Brain microvascular endothelial cell (primary cell): ENCODE data around the gene LRRC52.

Experiments
- DNase-seq: peaks from one replicate; pipeline ENCODE4 v3.0.0-alpha.2; 2020
- H3K27ac ChIP-seq: fragments of 250-450 bp; sonication (Bioruptor Pico); 2 replicates; pipeline ENCODE4 v1.5.1; 2020; ENCODE audit warnings: mild to moderate bottlenecking, moderate library complexity
- H3K27me3 ChIP-seq: fragments of 250-450 bp; sonication (Bioruptor Pico); replicated peaks from 2 replicates; pipeline ENCODE4 v1.5.1; 2020; ENCODE audit warnings: mild to moderate bottlenecking
- H3K36me3 ChIP-seq: fragments of 250-450 bp; sonication (Bioruptor Pico); replicated peaks from 2 replicates; pipeline ENCODE4 v1.5.1; 2020; ENCODE audit warnings: mild to moderate bottlenecking
- H3K4me3 ChIP-seq: 2 replicates; pipeline ENCODE4 v1.5.1; 2011; ENCODE audit warnings: low read depth, mild to moderate bottlenecking, control low read depth, low read length, moderate library complexity
- in situ Hi-C: cut with HindIII; loops from 2 replicates; pipeline ENCODE4 v1.10.0; 2017; ENCODE audit warnings: low sequenced_read_pairs, low pct_ligation_motif_present
- TF ChIP-seq, protein P1 (sequence below): IDR thresholded peaks from 2 replicates; pipeline ENCODE4 v1.5.1; 2011; ENCODE audit warnings: low read depth, mild to moderate bottlenecking, moderate library complexity, low read length, control low read depth, inconsistent platforms; ENCODE audit errors: missing control alignments

Gene LRRC52

DNA sequence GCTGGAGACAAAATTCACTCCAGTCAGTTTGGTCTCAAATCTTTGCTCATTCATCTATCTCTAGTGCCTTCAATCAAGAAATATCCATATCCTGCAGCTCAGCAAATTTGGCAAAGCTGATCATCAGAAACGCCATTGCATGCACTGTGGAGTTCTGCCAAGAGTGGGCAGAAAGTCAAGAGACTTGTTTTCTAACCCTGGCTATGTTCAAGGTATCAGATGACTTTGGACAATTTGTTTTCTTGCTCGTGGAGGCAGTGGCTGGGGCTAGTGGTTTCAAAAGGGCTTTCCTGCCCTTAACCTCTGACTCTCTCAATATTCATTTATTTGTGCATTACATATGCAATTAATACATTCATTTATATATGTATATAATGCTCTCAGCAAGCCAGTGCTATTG is 12.8 kb upstream of the LRRC52 start:
- TF ChIP-seq, protein P1, sequence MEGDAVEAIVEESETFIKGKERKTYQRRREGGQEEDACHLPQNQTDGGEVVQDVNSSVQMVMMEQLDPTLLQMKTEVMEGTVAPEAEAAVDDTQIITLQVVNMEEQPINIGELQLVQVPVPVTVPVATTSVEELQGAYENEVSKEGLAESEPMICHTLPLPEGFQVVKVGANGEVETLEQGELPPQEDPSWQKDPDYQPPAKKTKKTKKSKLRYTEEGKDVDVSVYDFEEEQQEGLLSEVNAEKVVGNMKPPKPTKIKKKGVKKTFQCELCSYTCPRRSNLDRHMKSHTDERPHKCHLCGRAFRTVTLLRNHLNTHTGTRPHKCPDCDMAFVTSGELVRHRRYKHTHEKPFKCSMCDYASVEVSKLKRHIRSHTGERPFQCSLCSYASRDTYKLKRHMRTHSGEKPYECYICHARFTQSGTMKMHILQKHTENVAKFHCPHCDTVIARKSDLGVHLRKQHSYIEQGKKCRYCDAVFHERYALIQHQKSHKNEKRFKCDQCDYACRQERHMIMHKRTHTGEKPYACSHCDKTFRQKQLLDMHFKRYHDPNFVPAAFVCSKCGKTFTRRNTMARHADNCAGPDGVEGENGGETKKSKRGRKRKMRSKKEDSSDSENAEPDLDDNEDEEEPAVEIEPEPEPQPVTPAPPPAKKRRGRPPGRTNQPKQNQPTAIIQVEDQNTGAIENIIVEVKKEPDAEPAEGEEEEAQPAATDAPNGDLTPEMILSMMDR = no peak
- no peaks in the 10 kb centered on the region for H3K36me3 ChIP-seq
- no peak overlapping the region for H3K27ac ChIP-seq
- DNase-seq = no peak
- in situ Hi-C loops = no loop called here
- H3K27me3 ChIP-seq = no peaks in the 10 kb centered on the region
- H3K4me3 ChIP-seq = no peak overlapping the region

- in situ Hi-C loops = no loop called here
- no peak for DNase-seq
- Histone ChIP-seq H3K4me3 (no peak overlapping the region), H3K27ac (no peak overlapping the region), H3K36me3 (no peaks in the 10 kb centered on the region), H3K27me3 (no peaks in the 10 kb centered on the region)
- TF ChIP-seq, protein P1 = no peak
These were observed 11.7 kb upstream of the LRRC52 start for GRCh38 chr1:165532053-165532452.

- TF ChIP-seq, protein P1 = no peak
- H3K27ac ChIP-seq = no peak overlapping the region
- no peaks in the 10 kb centered on the region for H3K27me3 ChIP-seq
- H3K36me3 ChIP-seq = no peaks in the 10 kb centered on the region
- no peak overlapping the region for H3K4me3 ChIP-seq
- DNase-seq = no peak
- in situ Hi-C loops = no loop called here
These were observed 10.5 kb upstream of the LRRC52 start for GRCh38 chr1:165533254-165533653.

- H3K36me3 ChIP-seq = no peaks in the 10 kb centered on the region
- TF ChIP-seq, protein P1 = no peak
- DNase-seq = no peak
- in situ Hi-C loops = no loop called here
- no peaks in the 10 kb centered on the region for H3K27me3 ChIP-seq
- no peak overlapping the region for H3K27ac ChIP-seq
- no peak overlapping the region for H3K4me3 ChIP-seq
These were observed 7.8 kb upstream of the LRRC52 start for GRCh38 chr1:165536016-165536415.

DNA sequence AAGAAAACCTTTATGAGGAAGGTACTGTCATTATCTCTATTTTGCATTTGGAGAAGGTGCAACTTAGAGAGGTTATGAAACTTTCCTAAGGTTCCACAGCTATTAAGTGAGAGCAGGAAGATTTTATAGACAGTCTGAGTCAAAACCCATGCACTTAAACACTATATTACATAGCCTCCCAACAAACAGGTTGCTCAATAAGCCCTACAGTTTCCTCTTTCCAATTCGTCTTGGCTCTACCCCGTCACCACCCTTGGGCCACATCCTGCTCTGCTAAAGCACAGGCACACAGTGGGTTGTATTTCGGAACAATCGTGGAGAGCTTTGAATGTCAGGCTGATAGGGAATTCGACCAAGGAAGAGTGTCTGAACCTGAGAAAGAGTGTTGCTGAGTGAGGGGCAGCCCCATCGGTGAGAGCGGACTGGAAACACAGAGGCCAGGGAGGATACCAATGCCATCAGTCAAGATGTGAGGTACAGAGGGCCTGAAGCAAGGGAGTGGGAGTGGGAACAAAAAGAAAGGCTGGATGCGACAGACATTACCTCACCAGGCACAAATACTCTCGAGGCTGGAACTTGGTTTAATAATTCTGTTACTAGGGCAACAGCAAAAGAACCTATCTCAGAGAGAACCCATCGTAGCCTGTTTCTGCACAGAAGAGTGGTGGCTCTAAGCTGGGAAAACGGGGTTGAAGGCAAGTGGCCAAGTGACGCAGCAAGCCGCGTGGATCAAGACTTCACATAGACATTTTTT is 6.3 kb upstream of the LRRC52 start:
- Histone ChIP-seq H3K27ac (no peak overlapping the region), H3K27me3 (no peaks in the 10 kb centered on the region), H3K4me3 (no peak overlapping the region), H3K36me3 (no peaks in the 10 kb centered on the region)
- in situ Hi-C loops = no loop called here
- TF ChIP-seq, protein P1 = no peak
- DNase-seq = no peak

DNA sequence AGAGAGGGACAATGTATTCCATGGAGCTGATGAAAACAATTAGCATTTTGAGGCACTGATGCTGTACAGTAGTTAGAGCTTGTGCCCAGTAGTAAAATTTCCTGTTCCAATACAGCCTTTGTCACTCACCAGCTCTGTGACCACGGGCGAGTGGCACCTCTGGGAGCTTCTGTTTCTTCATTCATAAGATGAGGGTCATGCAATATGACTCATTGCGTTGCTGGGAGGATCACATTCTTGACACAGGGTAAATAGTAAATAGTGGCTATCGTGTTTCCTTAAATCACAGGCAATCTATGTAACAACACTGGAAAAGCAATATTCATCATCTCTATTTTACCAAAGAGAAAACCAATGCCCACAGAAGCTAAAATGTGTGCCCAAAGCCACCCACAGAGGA is 4.5 kb upstream of the LRRC52 start:
- H3K36me3 ChIP-seq = no peaks in the 10 kb centered on the region
- in situ Hi-C loops = no loop called here
- H3K4me3 ChIP-seq = no peak overlapping the region
- TF ChIP-seq, protein P1 = no peak
- no peak for DNase-seq
- H3K27me3 ChIP-seq = no peaks in the 10 kb centered on the region
- H3K27ac ChIP-seq = no peak overlapping the region
